ENCODE data around the gene MAPKAPK2.
A peak's percentile ranks its signal among the peaks of the same experiment; 100 is the strongest.

MAPKAPK2 gene

GRCh38 chr1:206661161-206661820 lies 23.4 kb upstream of the MAPKAPK2 start:
- DNase-seq: no peak

GRCh38 chr1:206662396-206663092 lies 22.2 kb upstream of the MAPKAPK2 start:
- no peak for DNase-seq

DNA sequence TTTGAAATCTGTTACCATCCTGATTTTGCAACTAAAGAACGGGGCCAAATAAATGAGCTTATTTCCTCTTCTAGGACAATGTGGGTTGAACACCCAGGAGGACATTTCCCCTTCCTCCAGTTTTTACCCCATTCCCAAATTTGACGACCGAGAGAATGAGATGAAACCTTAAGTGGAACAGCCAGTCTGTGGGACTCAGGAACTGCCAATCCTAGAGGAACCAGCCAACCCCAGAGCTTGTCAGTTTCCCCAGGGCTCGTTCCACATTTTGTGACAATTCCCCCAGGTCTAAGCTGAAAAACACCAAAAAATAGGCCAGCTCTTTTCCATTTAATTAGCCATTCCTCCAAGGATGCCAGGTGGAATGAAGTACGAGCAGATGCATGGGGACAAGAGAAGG lies 21.3 kb upstream of the MAPKAPK2 start:
- no peak for DNase-seq

- peak; percentile 19 to 69 for DNase-seq
These were observed 20.7 kb upstream of the MAPKAPK2 start for GRCh38 chr1:206663832-206664652.

DNA sequence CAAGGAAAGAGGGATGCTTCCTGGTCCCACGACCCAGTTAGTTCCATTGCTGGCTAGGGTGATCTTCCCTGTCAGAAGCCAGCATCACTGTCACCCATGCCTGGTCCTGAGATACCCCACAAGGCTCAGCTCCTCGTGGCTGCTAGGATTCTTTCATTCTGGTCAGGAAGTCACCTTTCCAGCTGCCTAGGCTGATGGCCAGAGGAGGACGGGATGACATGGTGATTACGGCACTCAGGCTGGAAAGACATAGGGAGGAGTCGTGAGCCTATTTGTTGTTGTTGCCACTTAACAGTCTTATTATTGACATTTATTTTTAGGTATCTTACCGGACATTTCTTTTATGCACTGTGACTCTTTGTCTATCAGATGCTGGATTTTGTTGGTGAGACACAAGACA lies 20.0 kb upstream of the MAPKAPK2 start:
- no peak for DNase-seq

GRCh38 chr1:206666031-206666561 lies 18.6 kb upstream of the MAPKAPK2 start:
- no peak for DNase-seq

DNA sequence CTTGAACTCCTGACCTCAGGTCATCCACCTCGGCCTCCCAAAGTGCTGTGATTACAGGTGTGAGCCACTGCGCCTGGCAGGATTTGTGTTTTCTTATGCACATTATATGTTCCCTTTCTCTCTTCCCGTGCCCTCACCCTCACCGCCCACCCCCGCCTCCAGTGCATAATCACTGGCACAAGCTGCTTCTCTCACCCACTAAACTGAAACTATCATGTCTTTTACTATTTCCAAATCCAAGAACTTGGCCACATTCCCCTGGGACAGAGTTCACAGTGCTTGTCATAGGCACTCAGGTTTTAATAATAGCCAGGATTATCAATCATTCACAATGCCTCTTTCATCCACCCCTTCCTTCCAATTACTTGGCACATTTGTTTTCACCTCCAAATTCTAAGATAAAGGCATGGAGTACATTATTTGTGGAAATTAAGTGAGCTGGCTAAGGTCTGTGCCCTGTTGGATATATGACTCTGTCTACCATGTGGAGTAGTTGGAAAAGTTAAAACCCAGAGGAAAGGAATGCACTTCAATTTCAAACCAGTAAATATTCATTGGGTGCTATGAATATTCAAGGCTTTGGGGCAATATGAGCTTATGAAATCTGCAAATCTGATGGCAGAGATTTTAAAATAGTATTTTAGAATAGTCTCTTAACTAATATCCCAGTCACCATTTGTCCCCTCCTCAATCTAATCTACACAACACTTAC lies 17.6 kb upstream of the MAPKAPK2 start:
- DNase-seq: no peak

- no peak for DNase-seq
These were observed 16.4 kb upstream of the MAPKAPK2 start for GRCh38 chr1:206668351-206668750.

DNA sequence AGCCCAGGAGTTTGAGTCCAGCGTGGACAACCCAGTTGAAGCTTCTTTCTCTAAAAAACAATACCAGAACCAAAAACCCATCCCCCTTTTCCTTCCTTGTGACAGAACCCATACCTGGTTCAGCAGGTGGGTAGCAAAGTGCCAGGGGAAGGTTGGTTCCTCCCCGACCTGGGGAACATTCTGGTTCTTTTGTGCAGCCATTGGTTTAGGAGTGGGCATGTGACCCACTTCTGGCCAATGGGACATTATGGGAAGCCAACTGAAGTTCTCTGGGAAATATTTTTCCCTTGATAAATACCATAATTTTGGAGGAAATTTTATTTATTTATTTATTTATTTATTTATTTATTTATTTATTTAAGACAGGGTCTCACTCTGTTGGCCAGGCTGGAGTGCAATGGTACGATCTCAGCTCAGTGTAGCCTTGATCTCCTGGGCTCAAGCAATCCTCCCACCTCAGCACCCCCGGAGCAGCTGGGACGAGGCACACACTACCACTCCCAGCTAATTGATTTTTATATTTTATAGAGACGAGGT lies 15.8 kb upstream of the MAPKAPK2 start:
- no peak for DNase-seq

DNA sequence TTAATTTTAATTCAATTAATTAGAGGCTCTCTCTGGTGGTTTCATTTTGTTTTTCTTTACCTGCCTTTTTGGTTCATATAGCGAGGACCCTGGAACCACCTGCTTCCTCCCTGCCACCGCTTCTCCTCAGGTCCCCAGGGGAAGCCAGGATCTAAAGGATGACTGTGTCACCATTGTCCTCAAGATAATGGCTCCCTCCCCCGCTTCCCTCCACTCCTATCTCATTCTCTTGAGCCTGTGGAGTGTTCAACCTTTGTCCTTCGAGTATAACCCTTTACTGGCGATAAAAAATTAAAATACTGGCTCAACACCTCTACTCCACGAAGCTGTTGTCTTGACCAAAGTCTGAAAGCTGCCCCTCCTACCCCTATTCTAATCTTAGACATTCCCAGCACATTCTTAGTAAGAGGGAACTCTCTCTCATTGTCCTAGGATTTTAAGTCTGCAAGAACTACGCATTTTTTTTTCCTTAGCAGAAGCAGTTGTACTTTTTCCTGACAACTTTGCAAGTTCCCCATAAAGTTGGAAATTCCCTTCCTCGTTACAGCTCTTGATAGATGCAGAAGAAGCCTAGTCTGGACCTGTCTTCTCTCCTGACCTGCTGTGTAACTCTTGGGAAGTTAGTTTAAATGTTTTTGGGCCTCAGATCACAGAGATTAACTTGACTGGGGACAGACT lies 12.6 kb upstream of the MAPKAPK2 start:
- no peak for DNase-seq

GRCh38 chr1:206672844-206673758 lies 11.6 kb upstream of the MAPKAPK2 start:
- DNase-seq: peak; percentile 19 to 93

- no peak for DNase-seq
These were observed 10.5 kb upstream of the MAPKAPK2 start for GRCh38 chr1:206674236-206674635.

DNA sequence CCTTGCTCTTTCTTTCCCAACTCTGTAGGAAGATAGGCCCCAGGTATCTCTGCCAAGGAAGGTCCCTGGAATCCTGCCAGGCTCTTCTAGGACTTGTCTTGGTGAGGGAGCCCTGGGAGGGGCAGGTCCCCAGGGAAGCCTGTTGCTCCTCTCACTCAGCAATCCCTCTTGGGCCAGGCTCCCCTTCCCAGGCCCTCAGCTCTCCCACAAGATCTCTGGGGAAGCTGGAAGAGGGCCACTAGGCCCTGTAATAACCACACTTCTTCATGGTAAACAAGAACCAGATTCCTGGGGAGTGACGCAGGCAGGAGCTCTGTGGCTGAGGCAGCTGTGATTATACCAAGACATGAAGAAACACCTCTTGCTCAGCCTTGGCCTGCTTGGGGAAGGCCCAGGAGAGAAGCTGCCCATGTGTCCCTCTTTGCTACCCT lies 9.9 kb upstream of the MAPKAPK2 start:
- DNase-seq: no peak

DNA sequence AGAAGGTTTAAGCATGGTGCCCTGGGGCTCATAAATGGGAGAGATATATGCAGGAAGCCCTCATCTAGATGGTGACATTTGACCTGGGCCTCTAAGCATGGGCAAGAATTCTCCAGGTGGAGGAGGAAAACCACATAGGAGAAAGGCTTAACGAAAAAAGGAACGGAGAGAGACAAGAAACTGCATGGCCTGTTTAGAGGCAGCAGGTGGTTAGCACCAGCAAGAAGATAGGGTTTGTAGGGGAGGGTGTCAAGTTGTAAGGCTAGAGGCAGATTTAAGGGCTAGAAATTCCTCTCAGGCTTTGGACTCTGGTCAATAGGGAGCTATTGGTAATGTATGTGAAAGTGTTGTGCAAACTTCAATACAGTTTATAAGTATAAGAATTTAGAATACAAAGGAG lies 8.2 kb upstream of the MAPKAPK2 start:
- DNase-seq: no peak

DNA sequence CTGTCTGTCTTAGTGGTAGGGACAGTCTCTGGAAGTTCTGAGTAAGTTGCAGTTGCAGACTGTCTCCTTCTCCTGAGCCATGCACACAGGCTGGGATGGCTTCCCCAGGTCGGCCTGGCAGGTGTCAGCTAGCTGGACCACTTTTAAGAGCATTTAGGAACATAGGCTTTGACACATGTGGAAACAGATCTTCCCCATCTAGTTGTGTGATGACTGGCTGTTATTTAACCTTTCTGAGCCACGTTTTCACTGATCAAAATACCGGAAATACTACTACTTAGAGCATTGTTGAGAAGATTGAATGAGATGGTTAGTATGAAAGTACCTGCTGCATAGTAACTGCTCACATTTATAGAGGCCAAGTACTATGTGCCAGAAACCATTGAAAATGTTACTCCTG lies 6.2 kb upstream of the MAPKAPK2 start:
- DNase-seq: no peak

DNA sequence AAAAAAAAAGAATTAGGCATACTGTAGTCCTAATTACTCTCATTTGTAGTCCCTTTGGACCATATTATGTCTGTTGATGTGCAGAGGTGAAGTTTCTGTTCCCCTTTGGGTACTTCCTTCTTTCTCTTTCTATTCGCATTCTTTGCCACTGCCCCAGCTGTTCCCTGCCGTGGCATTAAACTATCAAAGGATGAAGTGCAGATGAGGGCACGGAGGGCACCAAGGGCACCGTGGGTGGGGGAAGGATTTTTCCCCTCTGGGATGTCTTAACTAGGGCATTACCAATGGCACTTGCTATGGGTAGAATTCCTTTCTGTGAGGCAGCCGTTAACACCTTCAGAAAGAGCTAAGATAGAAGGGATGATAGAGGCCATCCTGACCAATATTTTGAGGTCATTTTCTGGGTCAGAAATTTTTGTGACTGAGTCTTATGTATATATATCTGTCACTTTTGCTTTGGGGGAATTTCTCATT lies 4.9 kb upstream of the MAPKAPK2 start:
- peak in 1 of 2 donors; percentile 56 for DNase-seq

- no peak for DNase-seq
These were observed 4.4 kb upstream of the MAPKAPK2 start for GRCh38 chr1:206680279-206680678.

- DNase-seq: no peak
These were observed 3.3 kb upstream of the MAPKAPK2 start for GRCh38 chr1:206681359-206681758.

DNA sequence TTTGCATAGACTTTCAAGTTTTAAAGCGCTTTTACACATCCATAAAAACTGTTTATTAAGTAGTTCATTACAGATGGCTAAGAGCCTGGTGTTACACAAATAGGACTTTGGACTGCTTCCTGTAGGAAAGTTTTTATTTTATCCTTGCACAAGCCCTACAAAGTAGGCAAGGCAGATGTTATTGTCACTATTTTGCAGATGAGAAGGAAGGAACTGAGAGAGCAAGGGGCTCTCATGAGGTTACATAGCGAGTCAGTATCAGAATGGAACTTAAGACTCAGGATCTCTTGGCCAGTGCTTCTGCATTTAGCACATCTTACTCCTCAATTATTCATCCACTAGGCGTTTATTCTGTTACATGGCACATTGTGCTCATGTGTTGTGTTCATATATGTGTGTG lies 2.6 kb upstream of the MAPKAPK2 start:
- DNase-seq: no peak

DNA sequence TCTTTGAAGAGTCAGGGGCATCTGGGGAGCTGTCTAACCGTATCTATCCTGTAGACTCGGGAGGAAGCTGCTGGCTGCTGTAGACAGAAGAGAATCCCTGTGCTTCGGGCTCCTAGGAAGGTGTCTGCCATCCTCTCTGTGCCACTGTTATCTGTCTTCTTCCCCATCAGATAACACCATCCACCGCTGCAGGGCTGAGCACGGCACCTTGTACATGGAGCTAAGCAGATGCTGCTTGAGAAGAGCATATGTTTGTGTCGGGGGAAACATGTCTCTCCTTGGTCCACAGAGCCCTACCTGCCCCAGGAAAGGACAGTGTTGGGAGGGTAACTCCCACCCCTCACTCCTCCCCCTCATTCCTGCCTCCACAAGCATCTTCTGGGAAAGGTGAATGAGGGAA lies 1.4 kb upstream of the MAPKAPK2 start:
- DNase-seq: no peak

DNA sequence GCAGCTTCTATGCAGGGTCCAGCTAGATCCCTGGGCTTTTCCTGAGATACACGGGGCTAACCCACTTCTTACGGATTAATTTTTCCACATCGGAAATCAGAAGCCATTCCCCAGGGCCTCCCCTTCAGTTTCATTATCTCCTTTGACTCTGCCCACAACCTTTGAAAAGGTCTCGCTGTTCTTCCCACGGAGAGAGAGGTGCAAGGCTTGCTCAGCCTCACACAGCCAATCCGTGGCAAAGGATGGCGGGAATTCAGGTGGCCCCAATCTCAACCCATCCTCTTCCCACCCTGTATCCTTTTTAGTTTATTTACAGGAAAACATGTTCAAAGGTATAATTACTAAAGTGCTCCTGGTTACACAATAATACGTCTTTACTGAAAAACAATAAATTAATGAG lies 702 bp upstream of the MAPKAPK2 start:
- DNase-seq: no peak
